GM12878 (cell line): Measurements from ENCODE around the gene PQBP1.

Source experiments
- BRCA1 ChIP-seq: IDR thresholded peaks from 2 replicates; pipeline ENCODE4 v1.6.1; 2011; ENCODE audit warnings: low read depth, low read length, improper control_type of control experiment
- EP300 ChIP-seq, 2 experiments: fragments of 150-350 bp in 1 of 2; IDR thresholded peaks; 2 replicates each; pipeline ENCODE4 v1.6.1; 2011 to 2012; ENCODE audit warnings: low read depth in 2 of 2, low read length in 2 of 2, borderline replicate concordance in 1 of 2, improper control_type of control experiment in 1 of 2, inconsistent platforms in 1 of 2; ENCODE audit not compliant: control insufficient read depth in 1 of 2
- EZH2 ChIP-seq: IDR thresholded peaks from 2 replicates; pipeline ENCODE4 v1.6.1; 2012; ENCODE audit warnings: low read depth, mild to moderate bottlenecking, control low read depth, inconsistent platforms, low read length, borderline replicate concordance; ENCODE audit not compliant: control insufficient read depth
- FOXK2 ChIP-seq: fragments of 450-650 bp; IDR thresholded peaks from 2 replicates; pipeline ENCODE4 v1.6.1; 2017; ENCODE audit warnings: mild to moderate bottlenecking, moderate library complexity
- HCFC1 ChIP-seq: fragments of 150-350 bp; IDR thresholded peaks from 2 replicates; pipeline ENCODE4 v1.6.1; 2014; ENCODE audit warnings: low read length
- HDAC2 ChIP-seq: fragments of 200-600 bp; sonication (generic); IDR thresholded peaks from 2 replicates; pipeline ENCODE4 v1.6.1; 2017
- KDM1A ChIP-seq: fragments of 200-600 bp; sonication (generic); IDR thresholded peaks from 2 replicates; pipeline ENCODE4 v1.6.1; 2016; ENCODE audit warnings: borderline replicate concordance
- POLR2A ChIP-seq: IDR thresholded peaks from 2 replicates; pipeline ENCODE4 v1.6.1; 2011; ENCODE audit warnings: low read depth, mild to moderate bottlenecking, low read length
- RUNX3 ChIP-seq: IDR thresholded peaks from 2 replicates; pipeline ENCODE4 v1.6.1; 2012; ENCODE audit warnings: low read length, inconsistent platforms
- YY1 ChIP-seq: IDR thresholded peaks from 2 replicates; pipeline ENCODE4 v1.6.1; 2011; ENCODE audit warnings: low read depth, mild to moderate bottlenecking, low read length
- TF ChIP-seq, protein P1 (sequence below), 3 experiments: IDR thresholded peaks in 2 of 3; conservative IDR thresholded peaks in 1 of 3; 2 replicates each; pipeline ENCODE4 v1.5.1; 2011; ENCODE audit warnings: low read depth in 3 of 3, low read length in 3 of 3, mild to moderate bottlenecking in 3 of 3, control low read depth in 2 of 3, moderate library complexity in 2 of 3, inconsistent platforms in 1 of 3, mixed read lengths in 1 of 3; ENCODE audit not compliant: control insufficient read depth in 2 of 3, insufficient read depth in 1 of 3; ENCODE audit errors: extremely low read depth in 1 of 3
- TF ChIP-seq, protein P2 (sequence below): fragments of 450-650 bp; formaldehyde crosslinking; IDR thresholded peaks from 2 replicates; pipeline ENCODE4 v1.4.0; 2022; ENCODE audit warnings: mild to moderate bottlenecking, moderate library complexity
- TF ChIP-seq, protein P3 (sequence below): IDR thresholded peaks from 2 replicates; pipeline ENCODE4 v1.6.1; 2012; ENCODE audit warnings: low read depth, low read length, improper control_type of control experiment
- TF ChIP-seq, protein P4 (sequence below): fragments of 150-350 bp; IDR thresholded peaks from 2 replicates; pipeline ENCODE4 v1.6.1; 2016; ENCODE audit warnings: low read depth, low read length

DNA sequence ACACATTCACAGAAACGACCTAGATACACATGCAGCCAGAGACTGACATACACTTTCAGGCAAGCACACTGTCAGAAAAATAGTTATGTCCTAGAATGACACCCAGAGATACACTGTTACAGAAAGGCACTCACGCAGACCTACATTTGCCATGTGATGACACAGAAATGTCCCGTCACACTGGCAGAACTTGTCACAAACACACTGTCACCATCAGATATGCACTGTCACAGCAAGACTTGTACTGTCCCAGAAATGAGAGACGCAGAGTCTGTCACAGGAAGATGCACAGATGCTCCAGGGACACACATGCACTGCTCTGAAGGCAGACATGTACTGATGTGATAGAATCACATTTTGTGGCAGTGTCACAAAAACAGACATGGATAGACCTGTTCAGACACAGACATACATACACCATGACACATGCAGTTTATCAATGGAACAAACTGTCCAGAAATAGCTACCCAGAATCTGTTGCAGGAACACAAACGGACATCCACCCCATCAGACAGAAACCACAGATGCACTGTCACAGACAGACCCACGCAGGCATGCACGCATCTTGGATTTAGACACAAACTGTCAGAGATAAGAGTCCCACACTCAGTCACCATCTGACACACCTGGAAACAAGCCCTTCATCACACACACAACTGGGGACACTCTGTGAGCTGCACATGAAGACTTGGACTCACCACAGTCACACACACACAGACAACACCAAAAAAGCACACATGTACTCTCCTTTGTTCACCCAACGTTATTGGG is 22.4 kb downstream of the PQBP1 start:
- TF ChIP-seq POLR2A (0 out of 2 replicates have a peak, but pooled peaks have one; percentile 21), HCFC1 (no peak), HDAC2 (no peak), EZH2 (no peak), EP300 (IDR thresholded peaks at IDR 0.05; ENCODE audit: borderline replicate concordance in 1 of 2, control insufficient read depth in 1 of 2, low read depth in 2 of 2, low read length in 2 of 2) (no peak), FOXK2 (no peak), YY1 (no peak), RUNX3 (no peak; the same call in 1 of the 2 replicates), BRCA1 (no peak), KDM1A (no peak)
- TF ChIP-seq, protein P1, sequence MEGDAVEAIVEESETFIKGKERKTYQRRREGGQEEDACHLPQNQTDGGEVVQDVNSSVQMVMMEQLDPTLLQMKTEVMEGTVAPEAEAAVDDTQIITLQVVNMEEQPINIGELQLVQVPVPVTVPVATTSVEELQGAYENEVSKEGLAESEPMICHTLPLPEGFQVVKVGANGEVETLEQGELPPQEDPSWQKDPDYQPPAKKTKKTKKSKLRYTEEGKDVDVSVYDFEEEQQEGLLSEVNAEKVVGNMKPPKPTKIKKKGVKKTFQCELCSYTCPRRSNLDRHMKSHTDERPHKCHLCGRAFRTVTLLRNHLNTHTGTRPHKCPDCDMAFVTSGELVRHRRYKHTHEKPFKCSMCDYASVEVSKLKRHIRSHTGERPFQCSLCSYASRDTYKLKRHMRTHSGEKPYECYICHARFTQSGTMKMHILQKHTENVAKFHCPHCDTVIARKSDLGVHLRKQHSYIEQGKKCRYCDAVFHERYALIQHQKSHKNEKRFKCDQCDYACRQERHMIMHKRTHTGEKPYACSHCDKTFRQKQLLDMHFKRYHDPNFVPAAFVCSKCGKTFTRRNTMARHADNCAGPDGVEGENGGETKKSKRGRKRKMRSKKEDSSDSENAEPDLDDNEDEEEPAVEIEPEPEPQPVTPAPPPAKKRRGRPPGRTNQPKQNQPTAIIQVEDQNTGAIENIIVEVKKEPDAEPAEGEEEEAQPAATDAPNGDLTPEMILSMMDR (IDR thresholded peaks at IDR 0.05 in 2 of 3, conservative IDR thresholded peaks at IDR 0.05 in 1 of 3; ENCODE audit: control insufficient read depth in 2 of 3, extremely low read depth in 1 of 3, insufficient read depth in 1 of 3, low read depth in 3 of 3, low read length in 3 of 3), result no peak
- TF ChIP-seq, protein P2, sequence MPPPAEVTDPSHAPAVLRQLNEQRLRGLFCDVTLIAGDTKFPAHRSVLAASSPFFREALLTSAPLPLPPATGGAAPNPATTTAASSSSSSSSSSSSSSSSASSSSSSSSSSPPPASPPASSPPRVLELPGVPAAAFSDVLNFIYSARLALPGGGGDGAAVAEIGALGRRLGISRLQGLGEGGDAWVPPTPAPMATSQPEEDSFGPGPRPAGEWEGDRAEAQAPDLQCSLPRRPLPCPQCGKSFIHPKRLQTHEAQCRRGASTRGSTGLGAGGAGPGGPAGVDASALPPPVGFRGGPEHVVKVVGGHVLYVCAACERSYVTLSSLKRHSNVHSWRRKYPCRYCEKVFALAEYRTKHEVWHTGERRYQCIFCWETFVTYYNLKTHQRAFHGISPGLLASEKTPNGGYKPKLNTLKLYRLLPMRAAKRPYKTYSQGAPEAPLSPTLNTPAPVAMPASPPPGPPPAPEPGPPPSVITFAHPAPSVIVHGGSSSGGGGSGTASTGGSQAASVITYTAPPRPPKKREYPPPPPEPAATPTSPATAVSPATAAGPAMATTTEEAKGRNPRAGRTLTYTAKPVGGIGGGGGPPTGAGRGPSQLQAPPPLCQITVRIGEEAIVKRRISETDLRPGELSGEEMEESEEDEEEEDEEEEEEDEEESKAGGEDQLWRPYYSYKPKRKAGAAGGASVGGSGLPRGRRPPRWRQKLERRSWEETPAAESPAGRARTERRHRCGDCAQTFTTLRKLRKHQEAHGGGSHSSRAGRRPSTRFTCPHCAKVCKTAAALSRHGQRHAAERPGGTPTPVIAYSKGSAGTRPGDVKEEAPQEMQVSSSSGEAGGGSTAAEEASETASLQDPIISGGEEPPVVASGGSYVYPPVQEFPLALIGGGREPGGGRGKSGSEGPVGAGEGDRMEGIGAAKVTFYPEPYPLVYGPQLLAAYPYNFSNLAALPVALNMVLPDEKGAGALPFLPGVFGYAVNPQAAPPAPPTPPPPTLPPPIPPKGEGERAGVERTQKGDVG (CRISPR knock-in tag), result no peak
- TF ChIP-seq, protein P3, sequence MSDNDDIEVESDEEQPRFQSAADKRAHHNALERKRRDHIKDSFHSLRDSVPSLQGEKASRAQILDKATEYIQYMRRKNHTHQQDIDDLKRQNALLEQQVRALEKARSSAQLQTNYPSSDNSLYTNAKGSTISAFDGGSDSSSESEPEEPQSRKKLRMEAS, result no peak
- TF ChIP-seq, protein P4, sequence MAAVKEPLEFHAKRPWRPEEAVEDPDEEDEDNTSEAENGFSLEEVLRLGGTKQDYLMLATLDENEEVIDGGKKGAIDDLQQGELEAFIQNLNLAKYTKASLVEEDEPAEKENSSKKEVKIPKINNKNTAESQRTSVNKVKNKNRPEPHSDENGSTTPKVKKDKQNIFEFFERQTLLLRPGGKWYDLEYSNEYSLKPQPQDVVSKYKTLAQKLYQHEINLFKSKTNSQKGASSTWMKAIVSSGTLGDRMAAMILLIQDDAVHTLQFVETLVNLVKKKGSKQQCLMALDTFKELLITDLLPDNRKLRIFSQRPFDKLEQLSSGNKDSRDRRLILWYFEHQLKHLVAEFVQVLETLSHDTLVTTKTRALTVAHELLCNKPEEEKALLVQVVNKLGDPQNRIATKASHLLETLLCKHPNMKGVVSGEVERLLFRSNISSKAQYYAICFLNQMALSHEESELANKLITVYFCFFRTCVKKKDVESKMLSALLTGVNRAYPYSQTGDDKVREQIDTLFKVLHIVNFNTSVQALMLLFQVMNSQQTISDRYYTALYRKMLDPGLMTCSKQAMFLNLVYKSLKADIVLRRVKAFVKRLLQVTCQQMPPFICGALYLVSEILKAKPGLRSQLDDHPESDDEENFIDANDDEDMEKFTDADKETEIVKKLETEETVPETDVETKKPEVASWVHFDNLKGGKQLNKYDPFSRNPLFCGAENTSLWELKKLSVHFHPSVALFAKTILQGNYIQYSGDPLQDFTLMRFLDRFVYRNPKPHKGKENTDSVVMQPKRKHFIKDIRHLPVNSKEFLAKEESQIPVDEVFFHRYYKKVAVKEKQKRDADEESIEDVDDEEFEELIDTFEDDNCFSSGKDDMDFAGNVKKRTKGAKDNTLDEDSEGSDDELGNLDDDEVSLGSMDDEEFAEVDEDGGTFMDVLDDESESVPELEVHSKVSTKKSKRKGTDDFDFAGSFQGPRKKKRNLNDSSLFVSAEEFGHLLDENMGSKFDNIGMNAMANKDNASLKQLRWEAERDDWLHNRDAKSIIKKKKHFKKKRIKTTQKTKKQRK, result no peak
